GM21515 (cell line): Measurements from ENCODE around the gene C14orf132.
"Not testable (repeated sequence)": the region's sequence is repeated elsewhere in the genome, so short reads cannot be mapped to it uniquely, and the experiment has no call there.

Experiments
- ATAC-seq: cut with Tn5 transposase; IDR thresholded peaks from one replicate; pipeline ENCODE4 v1.9.1; 2021; ENCODE audit not compliant: unreplicated experiment

C14orf132 gene

GRCh38 chr14:96038920-96039632 is at the start of gene C14orf132:
Gene C14orf132, plus strand, starts transcription at chr14:96039362. Its CDS starts 139 bp downstream, at chr14:96039501.
- no peak for ATAC-seq

- ATAC-seq, result no peak
Measured at GRCh38 chr14:95993768-95994592, 45.2 kb upstream of the C14orf132 start.

- ATAC-seq, result no peak
Measured at GRCh38 chr14:95994593-95994928, 44.6 kb upstream of the C14orf132 start.

GRCh38 chr14:95998656-95999055 is 40.5 kb upstream of the C14orf132 start:
- ATAC-seq, result no peak

GRCh38 chr14:96001866-96002497 is 37.2 kb upstream of the C14orf132 start:
- ATAC-seq, result no peak

GRCh38 chr14:96002498-96002884 is 36.7 kb upstream of the C14orf132 start:
- no peak for ATAC-seq

- ATAC-seq, result no peak
Measured at GRCh38 chr14:96011131-96011530, 28.0 kb upstream of the C14orf132 start.

GRCh38 chr14:96011607-96012006 is 27.6 kb upstream of the C14orf132 start:
- ATAC-seq, result no peak

- ATAC-seq, result not testable (repeated sequence)
Measured at GRCh38 chr14:96012757-96013156, 26.4 kb upstream of the C14orf132 start.

- ATAC-seq, result no peak
Measured at GRCh38 chr14:96014176-96014575, 25.0 kb upstream of the C14orf132 start.

GRCh38 chr14:96016501-96017160 is 22.5 kb upstream of the C14orf132 start:
- ATAC-seq, result no peak

- no peak for ATAC-seq
Measured at GRCh38 chr14:96017882-96018281, 21.3 kb upstream of the C14orf132 start.

- no peak for ATAC-seq
Measured at GRCh38 chr14:96027431-96028355, 11.5 kb upstream of the C14orf132 start.

- no peak for ATAC-seq
Measured at GRCh38 chr14:96029089-96029645, 10.0 kb upstream of the C14orf132 start.

GRCh38 chr14:96030108-96030760 is 8.9 kb upstream of the C14orf132 start:
- ATAC-seq, result no peak

GRCh38 chr14:96031691-96032090 is 7.5 kb upstream of the C14orf132 start:
- no peak for ATAC-seq

GRCh38 chr14:96035456-96035855 is 3.7 kb upstream of the C14orf132 start:
- ATAC-seq, result no peak

- ATAC-seq, result no peak
Measured at GRCh38 chr14:96037891-96038557, 1.1 kb upstream of the C14orf132 start.

GRCh38 chr14:96038558-96038919 is 623 bp upstream of the C14orf132 start:
- ATAC-seq, result no peak
